Tibial nerve (tissue), 4 donors: Measurements from ENCODE around the gene LTK.

Experiments used
- CTCF ChIP-seq, 5 experiments: fragments of 200-600 bp in 3 of 5; fragments of 450-650 bp in 2 of 5; sonication (generic) in 3 of 5; IDR thresholded peaks; one replicate each; pipeline ENCODE4 v1.5.1; 2016 to 2019; ENCODE audit warnings: antibody characterized with exemption in 5 of 5, mild to moderate bottlenecking in 3 of 5, moderate library complexity in 2 of 5
- EP300 ChIP-seq, 2 donors: sonication (generic); formaldehyde crosslinking; IDR thresholded peaks; one replicate each; pipeline ENCODE4 v1.6.1; 2017; ENCODE audit warnings: antibody characterized with exemption in 2 of 2, mild to moderate bottlenecking in 1 of 2
- POLR2A ChIP-seq, 2 donors: fragments of 450-650 bp; IDR thresholded peaks; one replicate each; pipeline ENCODE4 v1.6.1; 2017; ENCODE audit warnings: antibody characterized with exemption in 2 of 2, mild to moderate bottlenecking in 2 of 2, moderate library complexity in 2 of 2

GRCh38 chr15:41493902-41494189, 19.8 kb downstream of the LTK start:
- no peak for TF ChIP-seq CTCF (IDR thresholded peaks at IDR 0.05)
- no peak for TF ChIP-seq POLR2A (IDR thresholded peaks at IDR 0.05)
- no peak for TF ChIP-seq EP300 (IDR thresholded peaks at IDR 0.05)
